HG02798 (cell line): ENCODE data around the gene POMGNT1.

Experiments
- ATAC-seq: cut with Tn5 transposase; IDR thresholded peaks from one replicate; pipeline ENCODE4 v1.9.1; 2021; ENCODE audit warnings: mild to moderate bottlenecking; ENCODE audit not compliant: unreplicated experiment, poor library complexity

Gene POMGNT1

DNA sequence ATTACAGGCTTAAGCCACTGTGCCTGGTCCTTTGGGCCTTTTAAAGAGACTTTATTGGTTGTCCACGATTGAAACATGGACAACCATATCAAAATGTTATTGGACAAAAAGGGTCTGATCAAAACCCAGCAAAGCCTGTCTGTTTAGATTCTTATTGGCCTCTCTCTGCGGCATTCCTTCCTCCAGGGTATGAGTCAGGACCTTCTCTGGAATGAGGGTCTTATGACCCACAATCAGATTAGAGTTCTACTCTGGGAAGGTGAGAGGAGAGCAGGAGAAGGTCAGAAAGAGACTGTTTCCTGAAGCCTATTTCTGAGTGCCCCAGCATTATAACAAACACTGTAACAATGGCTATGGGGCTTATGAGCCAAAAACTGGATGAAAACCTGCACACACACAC lies 12.8 kb upstream of the POMGNT1 start:
- no peak for ATAC-seq

DNA sequence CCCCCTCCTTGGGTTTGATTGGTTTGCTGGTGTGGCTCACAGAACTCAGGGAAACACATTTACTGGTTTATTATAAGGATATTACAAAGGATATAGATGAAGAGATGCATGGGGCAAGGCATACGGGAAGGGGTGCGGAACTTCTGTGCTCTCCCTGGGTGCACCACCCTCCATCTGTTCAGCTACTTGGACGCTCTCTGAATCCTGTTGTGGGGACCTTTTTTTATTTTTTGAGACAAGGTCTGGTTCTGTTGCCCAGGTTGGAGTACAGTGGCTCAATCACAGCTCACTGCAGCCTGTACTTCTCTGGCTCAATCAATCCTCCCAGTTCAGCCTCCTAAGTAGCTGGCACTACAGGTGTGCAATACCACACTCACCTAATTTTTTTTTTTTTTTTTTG lies 12.3 kb upstream of the POMGNT1 start:
- no peak for ATAC-seq

DNA sequence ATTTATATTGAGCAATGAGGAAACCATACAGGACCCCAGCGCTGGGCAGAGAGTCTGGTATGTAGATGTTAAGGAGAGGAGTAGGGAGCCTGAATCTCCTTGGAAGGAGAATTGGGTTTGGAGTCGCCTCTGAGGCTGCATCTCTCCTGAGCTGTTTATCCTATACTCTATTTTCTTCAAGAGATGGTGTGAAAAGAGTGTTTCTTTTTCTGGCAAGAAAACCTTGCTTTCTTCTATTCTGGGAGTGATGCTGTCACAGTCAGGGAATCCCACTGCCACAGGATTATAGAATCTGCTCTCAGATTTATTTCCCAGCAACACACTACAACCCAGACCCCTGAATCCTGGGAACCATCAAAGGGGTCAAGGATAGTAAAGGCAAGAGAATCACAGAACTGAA lies 8.2 kb upstream of the POMGNT1 start:
- ATAC-seq: no peak

GRCh38 chr1:46205791-46206190 lies 7.6 kb upstream of the POMGNT1 start:
- no peak for ATAC-seq

- ATAC-seq: no peak
These were observed 6.9 kb upstream of the POMGNT1 start for GRCh38 chr1:46205141-46205540.

GRCh38 chr1:46204406-46204742 lies 6.1 kb upstream of the POMGNT1 start:
- ATAC-seq: no peak

- ATAC-seq: no peak
These were observed 5.6 kb upstream of the POMGNT1 start for GRCh38 chr1:46203738-46204405.

DNA sequence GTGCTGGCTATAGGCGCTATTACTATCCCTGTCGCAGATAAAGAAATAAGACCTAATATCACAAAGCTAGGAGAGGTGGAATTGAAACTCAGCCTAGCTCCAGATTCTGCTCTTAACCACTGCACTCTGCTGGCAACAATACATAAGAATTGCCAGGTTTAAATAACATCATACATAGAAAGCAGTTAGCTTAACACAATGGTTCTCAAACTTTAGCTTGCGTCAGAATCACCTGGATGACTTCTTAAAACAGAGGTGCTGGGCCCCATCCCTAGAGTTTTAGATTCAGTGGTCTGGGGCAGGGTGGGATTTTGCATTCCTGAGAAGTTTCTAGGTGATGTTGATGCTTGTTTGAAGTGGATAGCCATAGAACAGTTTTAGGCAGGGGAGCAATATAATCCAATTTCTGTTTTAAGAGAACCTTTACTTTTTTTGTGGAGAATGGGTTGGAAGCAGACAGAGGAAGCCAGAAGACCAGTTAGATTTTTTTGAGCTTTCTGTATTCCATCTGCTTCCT lies 1.1 kb upstream of the POMGNT1 start:
- no peak for ATAC-seq

DNA sequence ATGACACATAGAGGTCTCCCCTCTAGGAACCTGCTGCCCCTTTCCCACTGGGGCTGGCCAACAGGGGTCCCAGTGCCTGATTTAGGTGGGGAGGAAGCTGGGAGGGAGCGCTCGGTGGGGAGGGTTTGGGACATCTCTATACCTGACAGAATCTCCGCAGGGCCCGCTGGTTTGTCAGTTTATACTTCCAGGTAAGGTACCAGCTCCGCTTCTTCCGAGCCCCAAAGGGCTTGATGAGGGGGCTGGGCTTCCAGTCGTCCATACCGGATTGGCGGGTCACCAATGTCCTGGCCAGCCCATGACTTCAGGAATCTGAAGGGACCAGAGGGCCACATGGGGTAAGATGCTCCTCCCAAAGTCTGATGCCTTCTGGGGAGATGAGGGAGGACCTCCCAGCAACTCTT lies 672 bp downstream of the POMGNT1 start:
- ATAC-seq: no peak

DNA sequence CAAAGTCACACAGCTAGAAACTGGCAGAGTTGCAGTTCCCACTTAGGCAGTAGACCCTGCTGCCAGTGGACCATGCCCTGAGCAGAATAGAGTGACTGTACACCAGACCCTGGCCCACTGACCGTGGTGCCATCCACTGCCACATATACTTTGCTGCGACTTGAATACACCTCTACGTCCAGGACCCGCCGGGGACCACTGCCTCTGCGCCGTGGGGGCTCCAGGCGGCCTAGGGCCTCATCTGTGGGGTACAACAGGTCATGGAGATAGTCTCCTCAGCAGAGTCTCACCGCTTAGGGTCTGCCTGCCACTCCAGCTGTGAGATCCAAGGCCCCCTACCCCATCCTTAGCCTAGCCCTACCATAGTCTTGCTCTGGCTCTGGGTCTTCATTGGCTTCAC lies 1.6 kb downstream of the POMGNT1 start:
- no peak for ATAC-seq

- ATAC-seq: no peak
These were observed 3.5 kb downstream of the POMGNT1 start for GRCh38 chr1:46194641-46195193.

- no peak for ATAC-seq
These were observed 4.2 kb downstream of the POMGNT1 start for GRCh38 chr1:46193984-46194570.

DNA sequence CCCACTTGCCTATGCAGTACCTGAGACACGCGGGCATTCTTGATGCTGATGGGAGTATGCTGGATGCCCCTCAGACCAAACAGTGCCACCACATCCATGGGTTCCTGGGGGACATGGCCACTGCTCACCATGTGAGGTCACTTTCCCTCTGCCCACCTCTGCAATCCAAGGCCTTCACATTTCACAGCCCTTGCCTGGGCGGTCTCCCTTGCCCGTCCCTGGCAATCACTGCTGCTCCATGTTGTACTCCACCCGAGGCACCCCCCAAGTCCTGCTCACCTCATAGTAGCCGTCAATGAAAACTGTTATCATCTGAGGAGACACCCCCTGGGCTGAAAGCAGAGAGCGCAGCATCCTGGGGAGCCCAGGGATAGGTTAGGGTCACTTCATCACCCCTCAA lies 4.9 kb downstream of the POMGNT1 start:
- ATAC-seq: no peak

DNA sequence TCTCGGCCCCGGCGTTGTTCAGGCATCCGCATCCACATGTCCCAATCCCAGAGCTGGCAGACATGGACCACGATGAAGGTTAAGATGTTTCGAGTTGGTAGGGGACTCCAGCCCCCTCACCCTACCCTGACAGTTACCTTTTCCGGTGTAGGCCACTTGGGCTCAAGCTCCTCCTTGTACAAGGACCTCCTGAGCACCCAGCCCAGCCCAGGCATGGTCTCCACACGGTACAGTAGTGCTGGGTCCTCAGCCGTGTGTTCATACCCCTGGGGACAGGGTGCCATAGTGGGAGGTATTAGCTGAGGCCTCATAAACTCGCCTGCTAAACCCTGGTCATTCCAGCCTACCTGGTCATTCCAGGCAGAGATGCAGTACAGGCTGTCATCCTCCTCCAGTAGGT lies 6.1 kb downstream of the POMGNT1 start:
- ATAC-seq: no peak

DNA sequence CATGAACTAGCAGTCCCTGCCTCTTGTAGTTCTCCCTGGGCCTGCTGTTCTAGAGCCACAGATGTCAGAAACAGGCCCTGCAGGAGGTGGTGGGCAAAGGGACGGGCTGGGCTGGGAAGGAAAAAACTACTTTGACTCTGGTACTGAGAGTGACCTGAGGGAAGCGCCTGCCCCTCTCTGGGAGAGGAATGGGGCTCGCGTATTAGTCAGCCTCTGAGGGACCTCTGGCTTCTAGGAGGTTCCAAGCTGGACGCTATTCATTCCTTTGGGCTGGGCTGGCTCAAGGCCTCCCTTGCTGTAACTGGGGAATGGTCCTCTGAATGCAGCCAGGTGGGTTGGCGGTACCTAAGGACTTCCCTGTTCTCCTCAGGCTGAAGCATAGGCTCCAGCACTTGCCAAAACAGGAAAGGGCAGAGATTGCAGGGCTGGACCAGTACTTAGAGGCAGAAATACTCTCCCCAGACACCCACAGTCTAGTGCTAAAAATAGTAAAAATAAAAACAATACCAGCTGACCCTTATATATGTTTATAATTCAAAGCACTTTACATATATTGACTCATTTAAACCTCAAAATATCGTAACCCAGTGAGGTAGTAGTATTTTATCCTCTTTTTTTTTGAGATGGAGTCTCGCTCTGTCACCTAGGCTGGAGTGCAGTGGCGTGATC lies 7.1 kb downstream of the POMGNT1 start:
- ATAC-seq: no peak

- no peak for ATAC-seq
These were observed 7.7 kb downstream of the POMGNT1 start for GRCh38 chr1:46190539-46190938.

GRCh38 chr1:46188295-46189030 lies 9.8 kb downstream of the POMGNT1 start:
- no peak for ATAC-seq

GRCh38 chr1:46187106-46187869 lies 10.9 kb downstream of the POMGNT1 start:
- no peak for ATAC-seq

- no peak for ATAC-seq
These were observed 12.2 kb downstream of the POMGNT1 start for GRCh38 chr1:46186076-46186475.
